ENCODE measurements around the gene MIS18BP1.
A peak's percentile ranks its signal among the peaks of the same experiment; 100 is the strongest.

The MIS18BP1 gene

GRCh38 chr14:45201905-45202304, 51.1 kb downstream of the MIS18BP1 start:
- in situ Hi-C loops (cut with MboI; ENCODE audit: low pct_unique_long_range_greater_than_20kb, low sequenced_read_pairs, unreplicated experiment), result no loop called here
- no peak for DNase-seq (ENCODE audit: low spot score)
- TF ChIP-seq, protein P1, sequence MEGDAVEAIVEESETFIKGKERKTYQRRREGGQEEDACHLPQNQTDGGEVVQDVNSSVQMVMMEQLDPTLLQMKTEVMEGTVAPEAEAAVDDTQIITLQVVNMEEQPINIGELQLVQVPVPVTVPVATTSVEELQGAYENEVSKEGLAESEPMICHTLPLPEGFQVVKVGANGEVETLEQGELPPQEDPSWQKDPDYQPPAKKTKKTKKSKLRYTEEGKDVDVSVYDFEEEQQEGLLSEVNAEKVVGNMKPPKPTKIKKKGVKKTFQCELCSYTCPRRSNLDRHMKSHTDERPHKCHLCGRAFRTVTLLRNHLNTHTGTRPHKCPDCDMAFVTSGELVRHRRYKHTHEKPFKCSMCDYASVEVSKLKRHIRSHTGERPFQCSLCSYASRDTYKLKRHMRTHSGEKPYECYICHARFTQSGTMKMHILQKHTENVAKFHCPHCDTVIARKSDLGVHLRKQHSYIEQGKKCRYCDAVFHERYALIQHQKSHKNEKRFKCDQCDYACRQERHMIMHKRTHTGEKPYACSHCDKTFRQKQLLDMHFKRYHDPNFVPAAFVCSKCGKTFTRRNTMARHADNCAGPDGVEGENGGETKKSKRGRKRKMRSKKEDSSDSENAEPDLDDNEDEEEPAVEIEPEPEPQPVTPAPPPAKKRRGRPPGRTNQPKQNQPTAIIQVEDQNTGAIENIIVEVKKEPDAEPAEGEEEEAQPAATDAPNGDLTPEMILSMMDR (IDR thresholded peaks at IDR 0.05; ENCODE audit: extremely low read depth, insufficient read depth, missing control alignments), result peak; percentile 48

DNA sequence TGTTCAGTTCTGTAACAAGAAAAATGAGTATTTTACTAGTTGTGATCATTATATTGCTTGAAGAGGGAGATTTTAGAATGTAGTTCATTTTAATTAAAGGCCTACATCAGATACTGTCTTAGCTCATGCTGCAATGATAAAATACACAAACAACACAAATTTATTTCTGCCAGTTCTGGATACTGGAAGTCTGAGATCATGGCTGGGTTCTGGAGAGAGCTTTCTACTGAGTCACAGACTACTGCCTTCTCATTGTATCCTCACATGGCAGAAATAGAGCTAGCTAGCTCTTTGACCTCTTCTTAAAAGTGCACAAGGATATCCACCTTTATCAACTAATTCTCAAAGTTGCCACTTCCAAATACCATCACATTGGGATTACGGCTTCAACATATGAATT, 53.8 kb downstream of the MIS18BP1 start:
- TF ChIP-seq, protein P1 (IDR thresholded peaks at IDR 0.05; ENCODE audit: extremely low read depth, insufficient read depth, missing control alignments), result no peak
- no peak for DNase-seq (ENCODE audit: low spot score)
- in situ Hi-C loops (cut with MboI; ENCODE audit: low pct_unique_long_range_greater_than_20kb, low sequenced_read_pairs, unreplicated experiment), result no loop called here

- DNase-seq (ENCODE audit: low spot score), result no peak
- TF ChIP-seq, protein P1 (IDR thresholded peaks at IDR 0.05; ENCODE audit: extremely low read depth, insufficient read depth, missing control alignments), result no peak
- in situ Hi-C loops (cut with MboI; ENCODE audit: low pct_unique_long_range_greater_than_20kb, low sequenced_read_pairs, unreplicated experiment), result no loop called here
These were observed 54.5 kb downstream of the MIS18BP1 start for GRCh38 chr14:45198551-45198950.

GRCh38 chr14:45194964-45195363, 58.0 kb downstream of the MIS18BP1 start:
- peak; percentile 15 for DNase-seq (ENCODE audit: low spot score)
- TF ChIP-seq, protein P1 (IDR thresholded peaks at IDR 0.05; ENCODE audit: extremely low read depth, insufficient read depth, missing control alignments), result no peak
- in situ Hi-C loops (cut with MboI; ENCODE audit: low pct_unique_long_range_greater_than_20kb, low sequenced_read_pairs, unreplicated experiment), result no loop called here

DNA sequence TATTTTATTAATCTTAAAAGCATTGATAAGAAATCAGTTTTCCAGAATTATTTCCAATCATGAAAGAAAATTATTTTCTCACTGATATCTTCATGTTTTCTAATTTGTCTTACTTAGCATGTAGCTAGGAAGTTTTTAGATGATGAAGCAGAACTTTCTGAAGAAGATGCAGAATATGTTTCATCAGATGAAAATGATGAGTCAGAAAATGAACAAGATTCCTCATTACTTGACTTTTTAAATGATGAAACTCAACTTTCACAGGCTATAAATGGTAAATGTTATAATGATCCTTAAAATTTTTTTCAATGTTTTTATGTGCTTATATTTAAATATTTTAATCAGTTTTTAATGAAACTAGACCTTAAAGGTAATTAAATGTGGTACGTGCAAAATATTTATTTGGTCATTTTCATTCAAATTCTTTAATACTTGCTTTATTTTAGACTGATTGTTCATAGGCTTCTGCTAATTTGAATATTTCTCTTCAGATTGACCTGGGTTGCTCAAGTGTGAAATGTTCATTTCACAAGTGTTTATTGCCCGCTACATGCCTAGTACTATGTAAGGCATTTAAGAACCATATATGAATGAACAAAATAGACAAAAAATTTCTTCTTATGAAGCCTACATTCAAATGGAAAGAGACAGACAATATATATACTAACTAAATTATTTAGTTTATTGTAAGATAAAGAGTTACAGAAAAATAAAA, 67.7 kb downstream of the MIS18BP1 start:
- TF ChIP-seq, protein P1 (IDR thresholded peaks at IDR 0.05; ENCODE audit: extremely low read depth, insufficient read depth, missing control alignments), result no peak
- DNase-seq (ENCODE audit: low spot score), result no peak
- in situ Hi-C loops (cut with MboI; ENCODE audit: low pct_unique_long_range_greater_than_20kb, low sequenced_read_pairs, unreplicated experiment), result no loop called here

- TF ChIP-seq, protein P1 (IDR thresholded peaks at IDR 0.05; ENCODE audit: extremely low read depth, insufficient read depth, missing control alignments), result no peak
- in situ Hi-C loops (cut with MboI; ENCODE audit: low pct_unique_long_range_greater_than_20kb, low sequenced_read_pairs, unreplicated experiment), result no loop called here
These were observed 71.2 kb downstream of the MIS18BP1 start for GRCh38 chr14:45181806-45182205.

More at GRCh38 chr14:45181806-45182205, 71.2 kb downstream of the MIS18BP1 start:
- no peak for DNase-seq (ENCODE audit: low spot score)

Data from GM13977 (cell line).